SK-N-SH treated with all-trans-retinoic acid at 6 μM for 48 hours (cell line): Measurements from ENCODE around the gene HOXC13.

Experiments
- ARNTL ChIP-seq: fragments of 450-650 bp; formaldehyde crosslinking; IDR thresholded peaks from 2 replicates; pipeline ENCODE4 v1.5.0; 2020; ENCODE audit warnings: low read depth, mild to moderate bottlenecking, moderate library complexity, borderline replicate concordance
- BACH2 ChIP-seq: fragments of 250-450 bp; sonication (Bioruptor Pico); IDR thresholded peaks from 2 replicates; pipeline ENCODE4 v1.9.0; 2021; ENCODE audit warnings: mild to moderate bottlenecking, borderline replicate concordance
- ESRRG ChIP-seq: fragments of 250-450 bp; sonication (Bioruptor Pico); IDR thresholded peaks from 2 replicates; pipeline ENCODE4 v1.6.1; 2021; ENCODE audit warnings: mild to moderate bottlenecking
- GLIS3 ChIP-seq: fragments of 250-450 bp; sonication (Bioruptor Pico); IDR thresholded peaks from 2 replicates; pipeline ENCODE4 v1.5.0; 2020; ENCODE audit warnings: mild to moderate bottlenecking, moderate library complexity
- ISL1 ChIP-seq: fragments of 250-450 bp; sonication (Bioruptor Pico); IDR thresholded peaks from 2 replicates; pipeline ENCODE4 v2.1.2; 2022; ENCODE audit warnings: mild to moderate bottlenecking, moderate library complexity
- OSR1 ChIP-seq: fragments of 250-450 bp; sonication (Bioruptor Pico); IDR thresholded peaks from 2 replicates; pipeline ENCODE4 v1.8.0; 2022; ENCODE audit warnings: moderate library complexity, mild to moderate bottlenecking, inconsistent platforms
- PATZ1 ChIP-seq: fragments of 250-450 bp; sonication (Bioruptor Pico); IDR thresholded peaks from 2 replicates; pipeline ENCODE4 v1.8.0; 2020; ENCODE audit warnings: mild to moderate bottlenecking, moderate library complexity, borderline replicate concordance
- RARB ChIP-seq: fragments of 250-450 bp; sonication (Bioruptor Pico); IDR thresholded peaks from 2 replicates; pipeline ENCODE4 v1.8.0; 2021; ENCODE audit warnings: mild to moderate bottlenecking, moderate library complexity
- TOX ChIP-seq: fragments of 250-450 bp; sonication (Bioruptor Pico); IDR thresholded peaks from 2 replicates; pipeline ENCODE4 v1.8.0; 2021; ENCODE audit warnings: mild to moderate bottlenecking, moderate library complexity, borderline replicate concordance
- ZFP3 ChIP-seq: fragments of 250-450 bp; sonication (Bioruptor Pico); IDR thresholded peaks from 2 replicates; pipeline ENCODE4 v1.5.0; 2020; ENCODE audit warnings: mild to moderate bottlenecking, moderate library complexity
- ZNF565 ChIP-seq: fragments of 450-650 bp; formaldehyde crosslinking; conservative IDR thresholded peaks from 2 replicates; pipeline ENCODE4 v1.5.0; 2020; ENCODE audit warnings: low read depth, mild to moderate bottlenecking, moderate library complexity
- ZNF70 ChIP-seq: fragments of 450-650 bp; formaldehyde crosslinking; IDR thresholded peaks from 2 replicates; pipeline ENCODE4 v1.5.0; 2020; ENCODE audit warnings: mild to moderate bottlenecking, moderate library complexity

- no peak for TF ChIP-seq ARNTL
- no peak for TF ChIP-seq PATZ1 (CRISPR knock-in tag)
- no peak for TF ChIP-seq ISL1 (CRISPR knock-in tag)
- TF ChIP-seq OSR1 (CRISPR knock-in tag): no peak
- no peak for TF ChIP-seq BACH2 (CRISPR knock-in tag)
- TF ChIP-seq ESRRG (CRISPR knock-in tag): no peak
- no peak for TF ChIP-seq ZFP3 (CRISPR knock-in tag)
- TF ChIP-seq ZNF70 (CRISPR knock-in tag): no peak
- no peak for TF ChIP-seq RARB (CRISPR knock-in tag)
- no peak for TF ChIP-seq ZNF565 (CRISPR knock-in tag)
- TF ChIP-seq TOX (CRISPR knock-in tag): no peak
- no peak for TF ChIP-seq GLIS3 (CRISPR knock-in tag)
Measured at GRCh38 chr12:53963005-53963404, 24.4 kb downstream of the HOXC13 start.
